WTC11 (cell line): ENCODE results near the gene PDGFRB. TPM values are rescaled to one million over a fixed set of nuclear protein-coding genes. Genes with fewer than 3 reads are reported as not detected.
A peak's percentile ranks its signal among the peaks of the same experiment; 100 is the strongest.

Experiments used
- ATAC-seq: fragments of 200-7000 bp; cut with Tn5 transposase; 2 replicates; pipeline ENCODE4 v1.10.0; 2021; ENCODE audit warnings: mild to moderate bottlenecking, moderate library complexity
- CTCF ChIA-PET: fragments of 300-600 bp; sonication (Branson Sonifier 250); formaldehyde crosslinking; loops from one replicate; lab custom pipeline; 2021; ENCODE audit warnings: antibody characterized with exemption; lab: Charles Lee
- POLR2A ChIA-PET: fragments of 350-600 bp; sonication (Branson Sonifier 250); formaldehyde crosslinking; loops from one replicate; lab custom pipeline; 2021; ENCODE audit warnings: antibody characterized with exemption; lab: Charles Lee
- DNase-seq: peaks from one replicate; pipeline ENCODE4 v3.0.0; 2021; ENCODE audit warnings: low spot score
- H3K27ac Mint-ChIP-seq: 2 replicates; pipeline ENCODE4 v1.8.0; 2021; ENCODE audit warnings: mixed read lengths
- H3K27me3 Mint-ChIP-seq: 2 replicates; pipeline ENCODE4 v1.8.0; 2021; ENCODE audit warnings: low read depth, mild to moderate bottlenecking, moderate library complexity, mixed read lengths
- H3K36me3 Mint-ChIP-seq: 2 replicates; pipeline ENCODE4 v1.8.0; 2021; ENCODE audit warnings: mixed read lengths
- H3K4me1 Mint-ChIP-seq: 2 replicates; pipeline ENCODE4 v1.8.0; 2022; ENCODE audit warnings: mixed read lengths
- H3K4me3 Mint-ChIP-seq: 2 replicates; pipeline ENCODE4 v1.8.0; 2021; ENCODE audit warnings: mild to moderate bottlenecking, moderate library complexity, mixed read lengths
- H3K9me3 Mint-ChIP-seq: 2 replicates; pipeline ENCODE4 v1.8.0; 2021; ENCODE audit warnings: mixed read lengths
- AFF4 ChIP-seq: sonication (generic); formaldehyde crosslinking; IDR thresholded peaks from 2 replicates; pipeline ENCODE4 v1.8.1; 2023; ENCODE audit warnings: mild to moderate bottlenecking, missing genetic modification reagents, borderline replicate concordance
- CTCF ChIP-seq: fragments of 200-600 bp; IDR thresholded peaks from 2 replicates; pipeline ENCODE4 v1.8.0; 2022; ENCODE audit warnings: antibody characterized with exemption
- E2F5 ChIP-seq: sonication (generic); formaldehyde crosslinking; IDR thresholded peaks from 2 replicates; pipeline ENCODE4 v1.8.1; 2022; ENCODE audit warnings: mild to moderate bottlenecking, moderate library complexity, missing genetic modification reagents
- EMX1 ChIP-seq: fragments of 250-450 bp; sonication (Bioruptor Pico); IDR thresholded peaks from 2 replicates; pipeline ENCODE4 v1.8.0; 2021; ENCODE audit warnings: mild to moderate bottlenecking
- FOXP1 ChIP-seq: sonication (generic); formaldehyde crosslinking; IDR thresholded peaks from 2 replicates; pipeline ENCODE4 v1.8.0; 2022; ENCODE audit warnings: missing genetic modification reagents, mild to moderate bottlenecking, moderate library complexity, borderline replicate concordance
- GRHL2 ChIP-seq: fragments of 250-450 bp; sonication (Bioruptor Pico); IDR thresholded peaks from 2 replicates; pipeline ENCODE4 v1.8.0; 2022; ENCODE audit warnings: mild to moderate bottlenecking, moderate library complexity; ENCODE audit not compliant: insufficient replicate concordance, severe bottlenecking
- GTF2I ChIP-seq: fragments of 250-450 bp; sonication (Bioruptor Pico); conservative IDR thresholded peaks from 2 replicates; pipeline ENCODE4 v1.4.0; 2021; ENCODE audit warnings: mild to moderate bottlenecking
- HMGA2 ChIP-seq: fragments of 250-450 bp; sonication (Bioruptor Pico); IDR thresholded peaks from 2 replicates; pipeline ENCODE4 v1.4.0; 2021; ENCODE audit warnings: mild to moderate bottlenecking, moderate library complexity
- MLX ChIP-seq: sonication (generic); formaldehyde crosslinking; IDR thresholded peaks from 2 replicates; pipeline ENCODE4 v1.8.1; 2023; ENCODE audit warnings: mild to moderate bottlenecking, missing genetic modification reagents, moderate library complexity
- MXD4 ChIP-seq: fragments of 250-450 bp; sonication (Bioruptor Pico); IDR thresholded peaks from 2 replicates; pipeline ENCODE4 v1.8.0; 2021; ENCODE audit warnings: mild to moderate bottlenecking, moderate library complexity, borderline replicate concordance
- NR1H2 ChIP-seq: sonication (generic); formaldehyde crosslinking; IDR thresholded peaks from 2 replicates; pipeline ENCODE4 v1.9.0; 2021; ENCODE audit warnings: mild to moderate bottlenecking, moderate library complexity, missing genetic modification reagents
- SP1 ChIP-seq: sonication (generic); formaldehyde crosslinking; conservative IDR thresholded peaks from 2 replicates; pipeline ENCODE4 v1.8.1; 2022; ENCODE audit warnings: missing genetic modification reagents
- ZNF317 ChIP-seq: sonication (generic); formaldehyde crosslinking; IDR thresholded peaks from 2 replicates; pipeline ENCODE4 v1.8.1; 2023; ENCODE audit warnings: low read depth, mild to moderate bottlenecking, moderate library complexity, missing genetic modification reagents, borderline replicate concordance
- ZNF396 ChIP-seq: fragments of 250-450 bp; sonication (Bioruptor Pico); IDR thresholded peaks from 2 replicates; pipeline ENCODE4 v1.8.0; 2021; ENCODE audit warnings: mild to moderate bottlenecking, moderate library complexity, borderline replicate concordance
- ZNF423 ChIP-seq: fragments of 250-450 bp; sonication (Bioruptor Pico); IDR thresholded peaks from 2 replicates; pipeline ENCODE4 v2.1.2; 2022; ENCODE audit warnings: mild to moderate bottlenecking, moderate library complexity
- total RNA-seq: library from RNA; stranded (reverse); gene quantifications from 3 replicates; pipeline ENCODE4 v1.2.3, GENCODE V29; 2021
- TF ChIP-seq, protein P1 (sequence below): sonication (generic); formaldehyde crosslinking; IDR thresholded peaks from 2 replicates; pipeline ENCODE4 v1.8.0; 2022; ENCODE audit warnings: mild to moderate bottlenecking, missing genetic modification reagents

PDGFRB gene
- total RNA-seq, 1 experiment from 2014 or later: 5.1 TPM

DNA sequence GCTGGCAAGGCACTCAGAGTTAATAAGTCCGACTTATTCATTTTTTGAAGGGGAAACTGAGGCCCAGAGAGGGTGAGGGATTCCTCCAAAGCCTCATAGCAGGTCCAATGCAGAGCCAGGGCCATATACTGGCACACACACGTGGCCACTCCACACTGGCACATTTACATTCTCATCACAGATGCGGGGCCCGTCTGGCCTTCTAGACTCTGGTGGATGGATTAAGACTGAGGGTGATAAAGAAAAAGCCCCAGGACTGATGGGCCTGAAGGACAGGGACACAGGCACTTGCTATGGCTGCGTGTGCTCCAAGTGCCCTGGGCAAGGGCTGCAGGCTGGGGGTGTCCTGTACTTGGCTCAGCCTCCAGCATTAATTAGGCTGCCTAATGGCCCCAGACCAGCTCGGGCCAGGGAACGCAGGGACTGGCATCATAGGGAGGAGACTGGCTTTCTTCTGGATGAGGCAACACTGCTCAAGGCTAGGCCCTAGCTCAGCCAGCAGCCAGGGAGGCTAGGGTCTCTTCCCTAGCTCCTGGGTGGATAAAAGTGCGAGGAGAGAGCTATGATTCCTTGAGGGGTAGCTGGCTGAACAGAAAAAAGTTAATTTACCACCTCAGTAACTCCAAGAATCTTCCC, 40.8 kb downstream of the PDGFRB start:
- H3K9me3 Mint-ChIP-seq: no peaks in the 10 kb centered on the region
- TF ChIP-seq NR1H2 (CRISPR knock-in tag) (no peak), AFF4 (CRISPR knock-in tag) (no peak)
- ChIA-PET CTCF (interaction anchor here (1.0 to 1.4 kb wide), 4 partner anchors 22 to 105 kb away, joined by 3 to 4 read pairs (median 4); no protein-coding TSS in a partner anchor), POLR2A (no interaction called here)
- ATAC-seq (no peak), DNase-seq (no peak)
- H3K27me3 Mint-ChIP-seq: no peaks in the 10 kb centered on the region
- no peaks in the 10 kb centered on the region for H3K36me3 Mint-ChIP-seq
- H3K4me3 Mint-ChIP-seq: no peak overlapping the region
- no peak overlapping the region for H3K27ac Mint-ChIP-seq
- H3K4me1 Mint-ChIP-seq: peaks cover 4% of the 10 kb centered on the region

DNA sequence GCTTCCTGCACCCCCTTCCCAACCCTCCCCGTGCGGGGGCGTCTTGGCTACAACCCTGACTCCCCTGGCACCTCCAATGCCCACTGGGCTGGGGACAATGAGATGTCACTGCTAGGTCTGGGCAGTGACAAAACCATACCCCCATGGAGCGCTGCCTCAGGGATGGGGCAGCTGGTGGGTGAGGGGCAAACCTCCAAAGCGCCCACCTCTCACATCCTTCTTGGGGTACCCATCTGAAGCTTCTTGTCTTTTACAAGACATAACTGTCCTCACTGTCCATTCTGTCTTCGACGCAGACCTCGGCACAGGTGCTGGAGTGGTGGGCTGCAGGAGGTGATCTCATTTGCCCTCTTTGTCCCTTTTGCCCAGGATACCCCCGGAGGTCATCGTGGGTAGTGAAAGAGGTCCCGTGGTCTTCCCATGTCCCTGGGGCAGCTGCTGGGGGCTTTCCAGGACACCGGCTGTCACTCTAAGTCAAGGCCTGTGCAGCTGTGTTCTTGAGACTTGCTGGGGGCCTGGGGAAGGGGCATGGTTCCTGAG, 41.5 kb downstream of the PDGFRB start:
- H3K27ac Mint-ChIP-seq: no peak overlapping the region
- ChIA-PET POLR2A (no interaction called here), CTCF (interaction anchor here (0.9 to 1.7 kb wide), 4 partner anchors 8 to 105 kb away, joined by 3 to 6 read pairs (median 3); no protein-coding TSS in a partner anchor)
- no peaks in the 10 kb centered on the region for H3K9me3 Mint-ChIP-seq
- peak; percentile 25; the same call in 1 of the 2 replicates for ATAC-seq
- DNase-seq: no peak
- TF ChIP-seq GTF2I: no peak
- TF ChIP-seq ZNF317 (CRISPR knock-in tag): no peak
- no peak for TF ChIP-seq MLX (CRISPR knock-in tag)
- TF ChIP-seq NR1H2 (CRISPR knock-in tag): no peak
- TF ChIP-seq, protein P1, sequence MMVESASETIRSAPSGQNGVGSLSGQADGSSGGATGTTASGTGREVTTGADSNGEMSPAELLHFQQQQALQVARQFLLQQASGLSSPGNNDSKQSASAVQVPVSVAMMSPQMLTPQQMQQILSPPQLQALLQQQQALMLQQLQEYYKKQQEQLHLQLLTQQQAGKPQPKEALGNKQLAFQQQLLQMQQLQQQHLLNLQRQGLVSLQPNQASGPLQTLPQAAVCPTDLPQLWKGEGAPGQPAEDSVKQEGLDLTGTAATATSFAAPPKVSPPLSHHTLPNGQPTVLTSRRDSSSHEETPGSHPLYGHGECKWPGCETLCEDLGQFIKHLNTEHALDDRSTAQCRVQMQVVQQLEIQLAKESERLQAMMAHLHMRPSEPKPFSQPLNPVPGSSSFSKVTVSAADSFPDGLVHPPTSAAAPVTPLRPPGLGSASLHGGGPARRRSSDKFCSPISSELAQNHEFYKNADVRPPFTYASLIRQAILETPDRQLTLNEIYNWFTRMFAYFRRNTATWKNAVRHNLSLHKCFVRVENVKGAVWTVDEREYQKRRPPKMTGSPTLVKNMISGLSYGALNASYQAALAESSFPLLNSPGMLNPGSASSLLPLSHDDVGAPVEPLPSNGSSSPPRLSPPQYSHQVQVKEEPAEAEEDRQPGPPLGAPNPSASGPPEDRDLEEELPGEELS (CRISPR knock-in tag): no peak
- no peak for TF ChIP-seq ZNF396
- TF ChIP-seq GRHL2 (CRISPR knock-in tag): no peak
- no peak for TF ChIP-seq SP1 (CRISPR knock-in tag)
- TF ChIP-seq FOXP1 (CRISPR knock-in tag): no peak
- TF ChIP-seq ZNF423 (CRISPR knock-in tag): no peak
- no peak for TF ChIP-seq EMX1 (CRISPR knock-in tag)
- no peak for TF ChIP-seq E2F5 (CRISPR knock-in tag)
- no peak for TF ChIP-seq HMGA2 (CRISPR knock-in tag)
- TF ChIP-seq MXD4 (CRISPR knock-in tag): no peak
- no peak for TF ChIP-seq CTCF
- TF ChIP-seq, all 79 proteins: peak for 0
- H3K4me3 Mint-ChIP-seq: no peak overlapping the region
- H3K36me3 Mint-ChIP-seq: no peaks in the 10 kb centered on the region
- peaks cover 5% of the 10 kb centered on the region for H3K4me1 Mint-ChIP-seq
- H3K27me3 Mint-ChIP-seq: no peaks in the 10 kb centered on the region
